ENCODE measurements around the gene RXRA. TPM values are rescaled to one million over a fixed set of nuclear protein-coding genes. Genes with fewer than 3 reads are reported as not detected.

Gene RXRA
- polyA plus RNA-seq, 1 experiment, result 12.0 TPM

DNA sequence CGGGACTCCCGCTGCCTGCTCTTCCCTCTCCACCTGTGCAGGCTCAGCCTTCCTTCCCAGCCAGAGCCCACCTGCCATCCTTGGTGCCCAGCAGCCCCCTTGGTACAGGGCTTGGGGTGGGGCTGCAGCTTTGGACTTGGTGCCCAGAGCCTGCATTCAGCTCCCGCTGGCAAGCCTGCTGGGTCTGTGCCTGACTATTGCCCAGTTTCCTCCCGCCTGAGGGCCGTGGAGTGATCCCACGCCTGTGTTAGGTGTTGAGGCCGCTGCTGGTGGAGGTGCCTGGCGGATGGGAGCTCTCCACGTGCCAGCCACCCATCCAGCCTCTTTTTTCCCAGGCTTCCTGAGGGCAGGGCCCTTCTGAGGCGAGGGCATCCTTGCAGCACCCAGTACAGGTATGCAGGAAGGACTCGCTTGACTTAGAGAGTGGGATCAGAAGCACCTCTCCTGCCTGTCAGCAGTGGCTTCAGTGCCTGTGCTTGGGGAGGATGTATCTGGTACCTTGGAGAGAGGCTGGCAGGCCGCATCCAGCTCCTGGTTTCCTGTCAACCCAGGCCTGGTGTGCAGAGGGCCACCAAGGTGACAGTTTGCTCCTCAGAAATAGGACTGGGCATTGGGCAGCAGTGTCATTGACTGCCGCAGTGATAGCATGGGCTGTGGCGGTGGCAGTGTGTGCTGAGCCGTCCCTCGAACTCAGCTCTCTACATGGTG, 7.8 kb downstream of the RXRA start:
- no peak for TF ChIP-seq CTCF (IDR thresholded peaks at IDR 0.05; ENCODE audit: insufficient read depth, low read depth, low read length)
- Histone ChIP-seq H3K27me3 (ENCODE audit: control insufficient read depth, insufficient read depth, low read length) (no peaks in the 10 kb centered on the region), H3K36me3 (ENCODE audit: control insufficient read depth, insufficient read depth, low read length) (no peaks in the 10 kb centered on the region), H3K4me3 (ENCODE audit: low read depth, low read length) (no peak overlapping the region)
- ChIA-PET POLR2A (no interaction called here), CTCF (no interaction called here)
- DNase-seq (ENCODE audit: low read depth), result no peak

GRCh38 chr9:134335061-134335460, 8.8 kb downstream of the RXRA start:
- DNase-seq (ENCODE audit: low read depth), result no peak
- H3K4me3 ChIP-seq (ENCODE audit: low read depth, low read length), result no peak overlapping the region
- no peak for TF ChIP-seq CTCF (IDR thresholded peaks at IDR 0.05; ENCODE audit: insufficient read depth, low read depth, low read length)
- CTCF ChIA-PET, result interaction anchor here (0.8 kb wide), 1 partner anchor 164 kb away, joined by 4 read pairs; no protein-coding TSS in a partner anchor
- no peaks in the 10 kb centered on the region for H3K36me3 ChIP-seq (ENCODE audit: control insufficient read depth, insufficient read depth, low read length)
- POLR2A ChIA-PET, result no interaction called here
- no peaks in the 10 kb centered on the region for H3K27me3 ChIP-seq (ENCODE audit: control insufficient read depth, insufficient read depth, low read length)

DNA sequence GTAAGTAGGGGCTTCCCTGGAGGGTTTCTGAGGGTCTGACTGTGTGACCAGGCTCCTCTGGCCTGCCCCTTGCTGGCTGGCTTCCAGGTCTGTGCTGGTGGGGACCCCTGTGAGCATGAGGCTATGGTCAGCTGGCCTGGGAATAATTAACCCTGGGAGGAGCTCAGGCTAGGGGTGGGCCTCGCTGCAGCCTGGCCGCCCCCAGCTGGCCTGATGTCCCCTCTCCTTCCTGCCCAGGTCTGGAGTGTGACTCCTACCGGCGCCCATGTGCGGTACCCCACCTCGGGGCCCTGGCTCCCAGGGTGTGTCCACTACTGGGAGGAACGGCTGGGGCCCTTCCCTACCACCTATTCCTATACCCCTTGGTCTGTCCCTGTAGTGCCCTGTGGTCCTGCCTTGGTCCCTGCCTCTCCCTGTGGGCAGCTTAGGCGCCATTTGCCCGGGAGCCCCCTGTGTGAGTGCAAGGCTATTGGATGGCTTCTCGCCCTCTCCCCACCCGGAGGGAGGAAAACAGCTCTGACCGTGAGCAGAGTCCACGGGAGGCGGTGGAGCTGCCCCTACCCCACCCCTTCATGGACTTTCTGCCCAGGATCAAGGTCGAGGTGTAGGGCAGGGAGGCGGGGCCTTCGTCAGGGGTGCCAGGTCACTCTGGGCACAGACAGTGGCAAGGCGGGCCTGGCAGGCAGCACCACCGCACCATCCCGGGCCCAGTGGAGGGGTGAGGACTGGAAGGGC, 9.4 kb downstream of the RXRA start:
- POLR2A ChIA-PET, result no interaction called here
- TF ChIP-seq CTCF (IDR thresholded peaks at IDR 0.05; ENCODE audit: insufficient read depth, low read depth, low read length), result no peak
- H3K4me3 ChIP-seq (ENCODE audit: low read depth, low read length), result no peak overlapping the region
- peaks cover under 1% of the 10 kb centered on the region; the same call in 1 of the 2 replicates for H3K36me3 ChIP-seq (ENCODE audit: control insufficient read depth, insufficient read depth, low read length)
- CTCF ChIA-PET, result interaction anchor here (0.8 kb wide), 1 partner anchor 165 kb away, joined by 4 read pairs; no protein-coding TSS in a partner anchor
- DNase-seq (ENCODE audit: low read depth), result no peak
- H3K27me3 ChIP-seq (ENCODE audit: control insufficient read depth, insufficient read depth, low read length), result no peaks in the 10 kb centered on the region

DNA sequence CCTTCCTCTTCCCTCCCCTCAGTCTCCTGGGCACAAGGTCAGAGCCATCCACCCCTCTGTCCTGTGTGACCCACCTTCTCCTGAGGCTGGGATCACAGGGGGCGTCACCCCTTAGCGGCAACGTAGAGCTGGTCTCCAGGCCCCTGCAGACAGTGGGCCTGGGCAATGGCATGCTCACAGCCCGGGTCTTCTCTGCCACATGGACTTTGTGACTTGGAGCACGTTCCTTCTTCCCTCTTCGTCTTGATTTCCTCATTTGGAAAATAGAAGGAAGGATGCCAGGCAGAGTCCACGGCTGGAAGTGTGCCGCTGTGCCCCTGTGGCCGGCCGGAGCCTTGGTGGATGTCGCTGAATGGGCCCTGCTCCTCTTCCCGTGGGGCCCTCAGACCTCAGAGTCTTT, 10.0 kb downstream of the RXRA start:
- POLR2A ChIA-PET, result no interaction called here
- no peak for TF ChIP-seq CTCF (IDR thresholded peaks at IDR 0.05; ENCODE audit: insufficient read depth, low read depth, low read length)
- no peaks in the 10 kb centered on the region for H3K27me3 ChIP-seq (ENCODE audit: control insufficient read depth, insufficient read depth, low read length)
- CTCF ChIA-PET, result no interaction called here
- no peak for DNase-seq (ENCODE audit: low read depth)
- H3K4me3 ChIP-seq (ENCODE audit: low read depth, low read length), result no peak overlapping the region
- peaks cover 2% of the 10 kb centered on the region; the same call in 1 of the 2 replicates for H3K36me3 ChIP-seq (ENCODE audit: control insufficient read depth, insufficient read depth, low read length)

DNA sequence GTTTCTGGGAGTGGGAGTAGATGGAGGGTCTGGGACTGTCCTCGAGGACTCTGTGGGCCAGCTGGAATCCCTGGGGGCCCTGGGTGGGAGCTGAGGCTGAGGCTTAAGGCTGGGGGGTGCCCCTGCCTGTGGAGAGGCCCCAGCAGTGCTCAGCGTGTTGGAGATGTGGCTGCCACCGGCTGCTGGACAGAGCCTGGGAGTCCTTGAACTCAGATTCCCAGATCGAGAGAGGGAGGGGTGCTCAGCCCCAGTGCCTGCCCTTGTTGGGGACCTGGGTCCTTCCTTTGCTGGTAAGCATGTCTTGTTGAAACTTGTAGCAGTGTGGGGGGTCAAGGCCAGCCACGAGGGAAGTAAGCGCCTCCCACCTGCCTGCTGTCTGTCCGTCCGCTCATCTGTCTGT, 10.7 kb downstream of the RXRA start:
- ChIA-PET POLR2A (no interaction called here), CTCF (no interaction called here)
- TF ChIP-seq CTCF (IDR thresholded peaks at IDR 0.05; ENCODE audit: insufficient read depth, low read depth, low read length), result no peak
- DNase-seq (ENCODE audit: low read depth), result no peak
- Histone ChIP-seq H3K36me3 (ENCODE audit: control insufficient read depth, insufficient read depth, low read length) (peaks cover 2% of the 10 kb centered on the region; the same call in 1 of the 2 replicates), H3K27me3 (ENCODE audit: control insufficient read depth, insufficient read depth, low read length) (no peaks in the 10 kb centered on the region), H3K4me3 (ENCODE audit: low read depth, low read length) (no peak overlapping the region)
